GM21717 (cell line): ENCODE results near the gene TRERF1.
"Not testable (repeated sequence)": the region's sequence is repeated elsewhere in the genome, so short reads cannot be mapped to it uniquely, and the experiment has no call there.

ENCODE experiments used
- ATAC-seq: cut with Tn5 transposase; IDR thresholded peaks from one replicate; pipeline ENCODE4 v1.9.1; 2021; ENCODE audit warnings: mild to moderate bottlenecking, moderate library complexity; ENCODE audit not compliant: unreplicated experiment

Gene TRERF1

GRCh38 chr6:42230345-42231321, 221.1 kb downstream of the TRERF1 start:
- no peak for ATAC-seq

DNA sequence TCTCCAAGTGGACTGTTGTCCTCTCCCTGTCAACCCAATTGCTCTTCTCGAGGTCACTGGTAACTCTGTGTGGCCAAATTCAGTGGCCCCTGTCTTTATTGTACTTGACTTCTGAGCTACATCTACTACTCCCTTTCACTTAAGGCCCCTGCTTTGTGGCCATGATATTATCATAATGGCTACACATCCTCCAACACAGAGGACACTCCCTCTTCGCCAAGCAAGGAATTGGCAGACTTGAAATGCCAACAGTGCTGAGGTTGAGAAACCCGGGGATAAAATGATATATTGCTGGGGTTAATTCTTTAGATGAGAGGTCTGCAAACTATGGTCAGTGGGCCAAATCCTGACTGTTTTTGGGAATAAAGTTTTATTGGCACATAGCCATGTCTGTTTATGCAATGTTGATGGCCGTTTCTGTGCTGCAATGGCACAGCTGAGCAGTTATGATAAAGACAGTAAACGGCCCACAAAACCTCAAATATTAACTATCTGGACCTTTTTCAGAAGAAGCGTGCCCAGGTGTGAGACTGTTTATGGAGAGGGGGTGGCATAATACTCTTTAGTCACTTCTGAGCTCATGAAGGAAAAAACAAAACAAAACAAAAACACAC, 222.1 kb downstream of the TRERF1 start:
- no peak for ATAC-seq

- no peak for ATAC-seq
Measured at GRCh38 chr6:42228305-42228704, 223.4 kb downstream of the TRERF1 start.

DNA sequence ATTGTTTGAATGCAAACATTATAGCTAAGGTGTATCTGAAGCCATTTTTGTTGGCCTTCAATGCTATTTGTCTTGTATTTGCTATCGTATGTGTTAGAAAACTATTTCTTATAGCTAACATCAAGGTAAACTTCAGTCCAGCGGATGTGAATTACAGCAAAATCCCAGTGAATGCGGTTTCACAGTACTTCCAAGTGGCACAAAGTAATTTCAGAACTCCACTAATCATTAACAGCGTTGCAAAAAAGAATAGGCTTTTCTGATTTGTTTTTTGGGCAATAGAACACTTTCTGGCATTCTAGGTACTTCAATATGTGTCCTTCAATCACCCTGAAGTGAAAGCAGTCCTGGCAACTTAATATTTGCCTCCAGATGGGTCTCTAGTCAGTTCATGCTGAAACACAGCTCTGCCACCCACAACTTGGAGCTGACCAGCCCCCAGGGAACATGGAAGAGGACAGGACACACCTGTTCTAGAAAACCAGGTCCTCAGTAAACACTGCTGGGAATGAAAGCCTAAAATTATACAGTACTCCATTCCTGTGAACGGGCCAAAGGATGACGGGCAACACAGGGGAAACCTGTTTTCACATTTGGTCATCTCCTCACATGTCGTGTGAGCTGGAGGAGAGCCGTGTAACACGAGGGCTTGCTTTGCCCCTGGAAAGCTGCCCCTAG, 224.4 kb downstream of the TRERF1 start:
- no peak for ATAC-seq

- no peak for ATAC-seq
Measured at GRCh38 chr6:42226645-42227143, 225.0 kb downstream of the TRERF1 start.

DNA sequence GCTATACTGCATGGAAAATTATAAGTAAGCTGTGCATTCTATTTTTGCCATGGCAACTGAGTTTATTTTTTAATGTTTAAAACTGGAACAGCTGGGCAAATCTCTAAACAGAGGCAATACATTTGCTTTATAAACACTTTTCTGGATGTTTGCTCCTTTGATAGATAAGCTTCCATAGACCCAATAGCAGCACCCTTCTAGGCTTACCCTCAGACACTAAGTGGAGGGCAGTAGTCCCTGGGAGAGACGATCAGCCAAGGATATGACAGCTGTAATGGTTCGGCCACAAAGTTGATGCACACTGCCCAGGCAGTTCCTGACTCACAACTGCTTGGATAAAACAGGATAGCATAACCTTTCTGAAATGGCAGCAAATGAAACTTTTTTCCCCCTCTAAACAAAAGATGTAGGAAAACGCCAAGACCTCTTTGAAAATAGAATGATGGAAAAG, 225.5 kb downstream of the TRERF1 start:
- no peak for ATAC-seq

- no peak for ATAC-seq
Measured at GRCh38 chr6:42225419-42225818, 226.3 kb downstream of the TRERF1 start.

DNA sequence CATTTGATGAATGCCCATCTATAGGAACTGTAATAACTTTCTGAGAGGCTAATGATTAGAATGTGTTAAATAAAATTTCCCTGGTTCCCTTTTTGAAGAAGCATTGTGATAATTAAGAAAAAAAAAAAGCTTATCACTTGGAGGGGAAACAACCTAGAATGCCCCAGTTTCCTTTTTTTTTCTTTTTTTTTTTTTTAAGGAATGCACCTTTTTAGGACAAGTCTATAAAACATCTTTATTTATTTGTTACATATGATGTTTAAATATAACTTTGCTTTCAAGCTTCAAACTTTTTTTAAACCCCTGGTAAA, 226.7 kb downstream of the TRERF1 start:
- ATAC-seq = no peak

DNA sequence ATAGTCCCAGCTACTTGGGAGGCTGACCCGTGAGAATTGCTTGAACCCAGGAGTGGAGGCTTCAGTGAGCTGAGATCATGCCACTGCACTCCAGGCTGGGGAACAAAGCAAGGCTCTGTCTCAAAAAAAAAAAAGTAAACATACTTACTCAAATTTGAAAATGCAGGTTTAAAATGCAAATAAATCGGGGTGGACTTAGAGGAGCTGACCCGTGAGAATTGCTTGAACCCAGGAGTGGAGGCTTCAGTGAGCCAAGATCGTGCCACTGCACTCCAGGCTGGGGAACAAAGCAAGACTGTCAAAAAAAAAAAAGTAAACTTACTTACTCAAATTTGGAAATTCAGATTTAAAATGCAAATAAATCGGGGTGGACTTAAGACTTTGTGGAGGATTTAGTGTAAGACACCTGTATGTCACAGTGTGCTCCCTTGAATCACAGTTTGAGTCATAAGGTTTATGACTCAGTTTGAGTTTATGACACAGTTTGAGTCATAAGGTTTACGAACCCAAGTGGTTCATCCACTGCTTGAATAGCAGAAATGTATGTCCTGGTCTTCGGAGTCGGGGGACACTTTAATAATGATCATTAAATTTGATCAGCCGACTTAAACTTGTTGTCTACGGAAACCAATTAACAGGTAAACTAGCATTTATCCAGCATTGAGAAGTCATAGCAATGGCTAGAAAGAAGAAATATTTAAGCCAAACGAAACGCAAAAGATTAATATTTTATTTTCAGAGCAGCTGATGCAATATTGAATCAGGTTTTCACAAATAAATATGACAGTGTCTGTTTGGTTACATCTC, 227.3 kb downstream of the TRERF1 start:
- peak; percentile 85 for ATAC-seq

DNA sequence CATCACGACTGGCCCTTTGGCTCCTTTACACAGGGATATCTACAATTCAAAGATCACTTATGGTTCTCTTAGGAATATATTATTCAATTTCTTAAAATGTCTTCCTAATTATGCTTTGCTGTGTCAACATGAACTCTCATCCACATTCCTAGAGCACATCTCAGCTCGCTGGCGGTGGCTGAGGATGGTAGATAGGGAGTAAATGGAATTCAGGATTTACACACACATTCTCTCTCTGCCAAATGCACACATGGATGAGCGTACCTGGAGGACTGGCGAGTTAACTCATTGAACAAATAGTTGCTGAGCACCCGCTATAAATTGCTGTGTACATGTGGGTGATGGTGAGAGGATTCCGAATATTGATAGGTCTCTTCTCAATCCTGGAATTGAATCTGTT, 229.3 kb downstream of the TRERF1 start:
- ATAC-seq = no peak

DNA sequence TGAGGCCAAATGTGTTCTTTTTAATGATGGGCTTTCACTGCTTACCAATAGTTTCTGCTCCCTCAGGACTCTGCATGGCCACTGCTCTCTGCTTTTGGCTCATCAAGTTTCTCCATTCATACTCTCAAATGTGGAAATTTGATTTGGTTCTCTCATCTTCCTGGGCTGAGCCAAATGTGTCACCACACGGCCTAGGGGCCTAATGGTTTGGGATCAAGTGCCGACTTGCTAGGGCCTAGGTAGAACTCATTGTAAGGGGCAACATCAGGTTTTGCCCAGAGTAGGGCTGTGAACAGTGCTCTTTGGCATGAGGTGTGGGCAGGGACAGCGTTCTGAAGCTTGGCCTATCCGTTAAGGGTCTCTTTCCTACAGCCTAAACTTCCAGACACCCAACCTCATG, 230.2 kb downstream of the TRERF1 start:
- ATAC-seq = no peak

DNA sequence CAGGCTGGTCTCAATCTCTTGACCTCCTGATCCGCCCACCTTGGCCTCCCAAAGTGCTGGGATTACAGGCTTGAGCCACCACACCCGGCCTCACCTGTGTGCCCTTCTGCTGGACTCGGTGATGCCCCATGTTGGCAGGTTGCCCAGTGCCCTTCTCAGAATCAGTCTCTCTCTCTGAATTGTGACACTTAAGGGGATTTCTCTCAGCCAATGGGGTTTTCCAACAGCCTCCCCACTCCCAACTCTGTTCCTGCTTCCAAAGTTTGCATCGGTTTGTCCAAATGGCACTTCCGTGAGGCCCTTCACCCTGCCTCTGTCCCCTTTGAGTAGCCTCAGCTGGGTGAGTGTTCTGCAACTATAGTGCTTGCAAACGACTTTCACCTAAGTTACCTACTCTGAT, 230.9 kb downstream of the TRERF1 start:
- no peak for ATAC-seq

- peak; percentile 84 for ATAC-seq
Measured at GRCh38 chr6:42217519-42218367, 234.0 kb downstream of the TRERF1 start, which contains the start of gene MRPS10. Gene MRPS10 (minus strand): TSS chr6:42217861. CDS start chr6:42217849, 12 bp downstream.

DNA sequence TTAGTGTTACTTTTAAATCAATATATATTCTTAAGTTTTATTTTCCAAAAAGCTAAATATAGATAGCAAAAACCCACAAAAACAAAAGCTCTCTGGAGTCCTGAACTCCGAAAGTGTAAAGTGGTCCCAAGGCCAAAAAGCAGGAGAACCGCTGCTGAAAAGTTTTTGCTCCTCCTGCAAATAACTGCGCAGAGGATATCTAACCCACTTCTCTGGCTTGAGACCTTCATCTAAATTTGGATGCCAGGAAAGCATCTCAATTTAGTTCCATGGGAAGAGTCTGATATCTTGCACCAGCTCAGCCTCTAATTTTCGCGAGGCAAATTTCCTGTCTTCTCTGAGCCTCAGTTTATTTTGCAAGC, 234.6 kb downstream of the TRERF1 start:
- ATAC-seq = no peak

GRCh38 chr6:42216495-42216894, 235.2 kb downstream of the TRERF1 start:
- not testable (repeated sequence) for ATAC-seq

DNA sequence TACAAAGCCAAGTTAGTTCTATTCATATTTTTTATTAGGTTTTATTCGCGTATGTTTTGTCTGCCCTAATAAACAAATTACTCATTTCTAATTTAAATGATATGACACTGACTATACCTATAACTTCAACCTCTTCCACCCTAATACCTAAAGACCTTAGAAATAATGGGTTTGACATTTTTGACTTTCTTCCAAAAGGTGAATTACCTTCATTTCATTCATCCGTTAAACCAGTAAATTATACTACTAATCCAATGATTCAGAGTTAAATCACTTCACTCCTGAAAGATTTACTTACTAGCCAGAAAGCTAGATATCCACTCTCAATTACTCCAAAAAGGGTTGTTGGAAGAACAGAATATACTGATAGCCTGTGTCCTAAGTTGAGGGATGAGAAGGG, 239.3 kb downstream of the TRERF1 start:
- no peak for ATAC-seq

GRCh38 chr6:42211726-42212125, 240.0 kb downstream of the TRERF1 start:
- ATAC-seq = no peak

GRCh38 chr6:42210551-42210950, 241.2 kb downstream of the TRERF1 start:
- ATAC-seq = no peak

DNA sequence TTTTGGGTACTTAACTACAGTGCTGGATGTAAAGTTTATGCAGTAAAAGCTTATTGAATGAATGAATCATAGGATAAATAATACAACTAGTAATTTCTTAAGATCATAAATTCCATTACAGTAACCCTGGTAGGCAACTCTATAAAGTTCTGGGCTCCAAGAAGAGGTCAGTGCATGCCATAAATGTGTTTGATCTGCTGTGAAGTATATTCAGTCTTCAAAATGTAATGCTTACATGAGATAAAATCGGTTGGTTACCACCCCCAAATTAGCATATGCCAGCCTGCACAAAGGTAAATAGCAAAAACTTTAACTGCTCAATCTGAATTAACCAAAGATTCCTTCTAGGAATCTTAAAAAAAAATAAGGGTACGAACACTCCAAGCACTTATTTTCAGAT, 244.2 kb downstream of the TRERF1 start:
- not testable (repeated sequence) for ATAC-seq

GRCh38 chr6:42204768-42205282, 246.9 kb downstream of the TRERF1 start:
- no peak for ATAC-seq
